Stimulated activated CD8-positive, alpha-beta memory T cell treated with anti-CD3 and anti-CD28 coated beads, Interleukin-7, amount 100 ng/mL, for 24 hours (primary cell): Measurements from ENCODE around the gene PAMR1.

Experiments
- DNase-seq: peaks from one replicate; pipeline ENCODE4 v3.0.0-alpha.2; 2020; ENCODE audit warnings: low read depth

Gene PAMR1

DNA sequence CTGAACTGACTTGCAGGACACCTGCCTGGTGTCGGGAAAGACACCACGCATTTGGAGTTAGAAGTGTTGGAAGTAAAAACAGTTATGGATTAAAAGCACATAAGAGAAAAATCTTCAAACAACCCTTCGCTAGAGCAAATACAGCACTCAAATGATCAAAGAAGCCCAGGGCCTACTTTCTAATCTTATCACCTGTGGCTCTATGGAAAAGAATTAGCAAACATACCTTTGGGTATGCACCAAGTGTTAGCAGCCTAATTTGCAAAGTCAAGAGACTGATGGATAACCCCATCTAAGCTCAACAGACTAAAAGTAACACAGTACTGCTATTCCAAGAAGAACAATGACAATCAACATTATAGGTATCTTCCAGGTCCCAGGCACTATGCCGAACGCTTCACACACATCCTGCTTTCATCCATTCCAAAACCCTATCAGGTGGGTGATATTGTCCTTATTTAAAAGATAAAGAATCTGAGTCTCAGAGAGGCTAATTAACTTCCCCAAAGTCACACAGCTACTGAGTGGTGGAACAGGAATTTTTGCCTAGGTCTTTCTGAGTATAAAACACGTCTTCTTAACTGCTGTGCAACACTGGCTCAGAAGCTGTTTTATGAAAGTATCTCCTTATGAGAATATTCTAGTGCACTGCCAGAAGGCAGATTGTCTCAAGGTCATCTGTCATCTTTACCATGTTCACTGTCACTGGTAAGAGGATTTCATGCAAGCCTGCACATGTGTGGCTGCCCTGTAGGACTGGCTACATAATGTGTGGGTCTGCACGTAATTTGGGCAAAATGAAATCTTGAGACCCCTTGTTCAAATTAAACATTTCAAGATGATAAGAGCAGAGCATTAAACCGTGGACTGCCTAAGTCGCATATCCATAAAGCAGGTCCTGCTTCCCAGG is 122.4 kb downstream of the PAMR1 start:
- no peak for DNase-seq

DNA sequence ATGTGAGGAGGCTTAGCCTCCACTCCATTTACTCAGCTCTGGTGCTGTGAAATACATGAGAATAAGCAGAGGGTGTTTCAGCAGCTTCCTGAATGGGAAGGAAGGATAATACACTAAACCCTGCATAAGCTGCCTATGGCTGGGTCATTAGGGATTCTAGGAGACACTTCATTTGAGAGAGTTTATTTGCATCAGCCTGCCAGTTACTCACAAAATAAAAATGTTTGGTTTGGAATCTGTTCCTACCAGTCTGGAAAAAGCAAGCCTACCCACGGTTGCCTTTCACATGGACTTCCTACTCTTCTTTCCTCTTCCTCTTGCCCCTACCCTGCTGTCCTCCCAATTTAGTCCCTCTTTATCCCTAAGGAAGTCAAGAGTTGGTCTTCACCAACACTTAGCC is 126.5 kb downstream of the PAMR1 start:
- no peak for DNase-seq

DNA sequence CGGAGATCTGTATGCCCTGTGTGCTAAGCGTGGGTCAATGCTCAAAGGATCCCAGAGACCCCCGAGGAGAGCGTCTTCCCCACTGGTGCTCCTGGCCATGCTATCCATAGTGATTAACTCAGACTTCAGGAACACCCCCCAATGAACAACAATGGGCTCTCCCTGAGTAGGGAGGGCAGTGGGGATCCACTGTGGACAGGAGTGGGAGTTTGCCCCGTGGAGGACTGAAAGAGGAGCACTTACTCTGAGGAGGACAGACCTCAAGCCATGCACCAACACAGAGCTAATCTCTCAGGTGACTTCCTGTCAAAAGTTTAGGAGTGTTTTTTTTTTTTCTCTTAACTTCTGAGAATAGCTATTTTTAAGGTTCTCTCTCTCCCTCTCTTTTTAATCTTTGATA is 130.5 kb downstream of the PAMR1 start:
- no peak for DNase-seq

DNA sequence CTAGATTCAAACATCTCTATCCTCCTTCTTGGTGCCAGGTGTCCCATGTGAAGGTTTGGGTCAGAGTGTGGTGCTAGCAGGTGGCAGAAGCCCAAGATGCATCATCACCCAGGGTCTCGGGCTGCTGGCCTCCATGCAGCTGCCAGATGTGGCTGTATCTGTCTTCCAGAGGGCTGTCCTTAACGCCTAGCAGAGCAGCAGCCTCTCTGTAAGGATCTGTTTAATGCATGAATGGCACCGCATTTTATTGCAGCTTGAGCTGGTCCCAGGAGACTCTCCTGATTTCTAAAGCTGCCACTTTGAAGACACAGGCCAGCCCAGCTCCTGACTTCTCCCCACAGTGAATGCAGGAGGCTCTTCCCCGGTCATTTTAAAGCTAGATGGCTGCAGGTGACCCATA is 132.3 kb downstream of the PAMR1 start:
- no peak for DNase-seq

DNA sequence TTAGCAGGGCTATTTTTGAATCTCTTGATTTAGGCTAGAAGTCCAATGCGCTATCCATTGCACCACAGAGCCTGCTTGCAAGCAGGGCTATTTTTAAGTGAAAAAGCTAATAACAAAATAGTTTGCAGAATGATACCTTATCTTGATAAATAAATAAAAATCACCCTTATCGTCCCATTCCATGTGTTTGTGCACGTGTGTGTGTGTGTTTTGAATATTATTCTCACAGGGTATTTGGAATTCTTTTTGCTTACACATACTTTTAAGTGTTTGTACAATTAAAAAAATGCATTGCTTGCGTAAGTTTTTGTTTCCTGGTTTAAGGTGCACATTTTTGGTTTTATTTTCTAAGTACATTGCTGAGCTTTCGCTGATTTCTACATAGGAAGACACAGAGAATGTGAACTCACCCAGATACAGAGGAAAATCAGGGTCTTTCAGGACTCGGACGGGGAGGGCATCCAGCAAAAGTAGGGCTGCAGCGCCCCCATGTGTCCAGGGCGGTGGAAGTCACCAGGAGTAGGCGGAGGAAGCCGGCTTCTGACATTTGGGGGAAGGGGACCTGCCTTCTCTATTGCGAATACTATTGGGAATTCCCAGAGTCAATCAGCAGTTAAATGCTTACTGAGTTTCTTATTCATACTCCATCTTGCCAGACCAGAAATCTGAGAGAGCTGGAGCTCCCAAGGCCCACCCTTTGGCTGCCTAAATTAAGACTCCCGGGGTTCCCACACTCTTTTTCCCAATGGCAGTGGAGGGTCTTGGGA is 133.3 kb downstream of the PAMR1 start:
- peak; percentile 84 for DNase-seq

DNA sequence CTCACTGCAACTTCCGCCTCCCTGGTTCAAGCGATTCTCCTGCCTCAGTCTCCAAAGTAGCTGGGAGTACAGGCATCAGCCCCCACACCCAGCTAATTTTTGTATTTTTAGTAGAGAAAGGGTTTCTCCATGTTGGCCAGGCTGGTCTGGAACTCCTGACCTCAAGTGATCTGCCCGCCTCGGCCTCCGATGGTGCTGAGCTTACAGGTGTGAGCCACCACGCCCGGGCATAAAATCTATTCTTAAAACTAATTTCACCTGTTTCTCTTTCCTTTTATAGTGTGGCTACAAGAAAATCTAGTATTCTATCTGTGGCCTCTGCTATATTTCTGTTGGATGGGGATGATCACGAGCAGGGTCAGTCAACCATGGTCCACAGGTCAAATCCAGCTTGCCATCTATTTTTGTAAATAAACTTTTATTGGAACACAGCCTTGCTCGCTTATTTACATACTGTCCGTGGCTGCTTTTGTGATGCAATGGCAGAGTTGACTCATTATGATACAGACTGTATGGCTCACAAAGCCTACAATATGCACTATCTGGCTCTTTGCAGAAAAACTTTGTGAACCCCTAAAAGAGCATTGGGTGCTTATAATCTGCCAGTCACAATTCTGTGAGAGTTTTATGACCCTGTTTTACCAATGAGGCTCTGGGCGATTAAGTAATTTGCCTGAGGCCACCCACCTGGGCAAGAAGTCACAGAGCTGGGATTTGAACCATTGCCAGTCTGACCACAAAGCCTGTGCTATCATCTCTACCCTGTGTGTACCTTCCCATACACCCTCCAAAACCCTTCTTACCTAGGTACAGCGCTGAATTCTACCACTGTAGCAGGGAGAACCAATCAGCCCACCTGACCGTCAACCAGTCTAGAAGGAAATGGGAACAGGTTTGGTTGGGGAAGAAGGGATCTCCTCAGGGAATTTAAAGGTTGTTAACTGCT is 134.4 kb downstream of the PAMR1 start:
- DNase-seq: no peak

DNA sequence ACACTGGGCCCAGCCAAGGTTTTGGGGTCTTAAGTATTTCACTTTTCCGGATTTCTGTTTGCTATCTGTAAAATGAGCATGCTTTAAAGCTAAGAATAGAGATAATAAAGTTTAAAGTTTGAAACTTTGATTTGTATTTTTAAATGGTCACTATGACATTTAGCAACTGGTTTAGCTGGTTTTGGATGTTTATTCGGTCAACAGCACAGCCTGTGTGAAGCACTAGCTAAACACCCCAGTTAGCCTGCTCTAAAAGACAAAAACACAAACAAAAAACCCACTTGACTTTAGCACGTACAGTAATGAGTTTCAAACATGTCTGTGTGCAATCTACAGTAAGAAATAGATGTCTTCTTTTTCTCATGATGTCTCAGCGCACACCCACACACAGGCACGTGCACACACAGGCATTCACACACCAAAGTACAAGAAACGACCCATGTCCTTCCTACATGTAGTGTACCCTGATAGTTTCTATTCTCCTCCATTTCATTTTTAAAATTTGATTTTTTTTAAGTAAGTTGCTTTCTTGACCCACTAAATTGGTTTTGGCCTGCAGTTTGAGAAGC is 135.4 kb downstream of the PAMR1 start:
- no peak for DNase-seq

DNA sequence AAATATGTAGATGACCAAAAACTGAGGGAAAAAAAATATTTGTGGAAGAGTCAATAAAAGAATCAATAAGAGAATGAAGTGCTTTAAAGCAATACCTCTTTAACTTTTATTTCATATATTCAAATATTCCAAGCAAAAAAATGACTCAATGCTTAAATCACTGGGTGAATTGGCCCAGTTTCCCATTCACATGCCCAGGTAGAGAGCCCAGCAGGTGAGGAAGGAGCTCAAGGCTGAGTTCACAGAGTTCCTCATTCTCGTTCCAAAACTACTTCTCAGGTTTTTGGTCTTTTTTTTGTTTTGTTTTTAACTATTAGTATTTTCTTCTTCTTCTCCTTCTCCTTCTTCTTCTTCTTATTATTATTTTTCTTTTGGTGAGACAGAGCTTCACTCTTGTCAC is 136.3 kb downstream of the PAMR1 start:
- DNase-seq: no peak

DNA sequence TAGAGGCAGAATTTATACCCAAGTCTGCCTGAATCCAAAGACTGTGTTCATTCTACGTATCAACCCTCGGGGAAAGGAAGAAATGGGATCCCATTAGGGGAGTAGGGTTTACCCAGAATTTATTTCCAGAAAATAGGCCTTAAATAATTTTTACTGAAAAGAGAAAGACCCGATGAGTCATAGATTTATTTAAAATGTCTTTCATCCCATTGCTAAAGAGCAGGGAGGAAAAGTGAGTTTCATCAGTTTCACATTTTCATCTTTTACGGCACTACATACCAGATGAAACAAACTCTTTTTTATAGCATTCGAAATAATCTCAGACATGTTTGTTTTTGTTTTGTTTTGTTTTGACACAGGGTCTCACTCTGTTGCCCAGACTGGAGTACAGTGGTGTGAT is 137.4 kb downstream of the PAMR1 start:
- no peak for DNase-seq

DNA sequence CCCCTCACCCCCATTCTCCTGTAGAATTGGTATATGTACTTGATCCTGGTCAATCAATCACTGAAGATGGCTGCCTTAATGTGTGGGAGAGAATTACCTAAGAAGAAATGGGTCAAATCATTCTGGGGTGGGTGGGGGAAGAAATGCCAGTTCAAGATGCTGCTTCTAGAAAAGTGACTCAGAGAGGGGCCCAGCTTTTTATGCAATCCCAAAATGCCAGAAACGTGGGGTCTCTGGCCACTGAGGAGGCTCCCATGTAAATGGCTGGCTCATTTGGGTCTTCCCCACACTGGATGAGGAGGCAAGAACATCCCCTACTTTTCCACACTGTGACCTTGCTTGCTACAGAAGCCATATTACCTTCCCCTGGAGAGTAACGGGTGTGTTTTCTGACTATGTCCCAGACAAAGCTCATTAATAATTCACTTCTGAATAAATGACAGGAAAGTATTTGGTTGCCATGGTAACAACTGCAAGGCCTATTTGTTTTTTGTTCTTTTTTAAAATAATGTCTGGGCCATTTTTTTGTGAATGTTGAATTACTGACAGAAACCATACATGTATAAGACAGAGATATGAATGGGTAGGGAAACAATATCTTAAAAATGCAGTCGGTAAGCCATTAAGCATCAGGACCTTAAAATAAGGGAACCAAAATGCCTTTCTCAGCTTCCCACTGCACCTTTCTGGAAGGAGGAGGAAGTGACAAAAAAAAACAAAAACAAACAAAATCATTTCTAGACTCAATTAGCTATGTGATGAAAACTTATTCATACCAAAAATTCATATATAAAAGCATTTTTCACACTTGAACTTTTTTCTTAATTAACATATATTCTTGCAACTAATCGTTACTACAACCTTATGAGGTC is 138.1 kb downstream of the PAMR1 start:
- no peak for DNase-seq

DNA sequence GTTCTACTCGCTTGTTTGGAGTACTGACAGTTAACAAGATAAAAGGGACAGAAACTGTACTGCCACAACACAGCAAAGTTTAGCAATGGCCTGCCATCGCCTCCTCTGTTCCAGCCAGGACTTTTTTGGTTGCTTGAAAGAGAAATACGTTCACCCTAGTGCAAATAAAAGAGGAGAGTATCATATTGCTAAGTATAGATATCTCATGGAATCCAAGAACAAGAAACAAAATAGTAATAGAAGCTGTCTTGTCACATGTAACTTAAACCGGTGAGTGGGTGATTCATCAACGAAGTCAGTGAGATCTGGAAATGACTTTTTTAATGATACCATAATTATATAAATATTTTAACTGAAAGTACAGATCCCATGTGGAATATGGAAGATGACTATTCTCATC is 141.5 kb downstream of the PAMR1 start:
- DNase-seq: no peak
